GM12878 (cell line): ENCODE data around the gene CRAMP1.

Experiments used
- CHD4 ChIP-seq: fragments of 200-600 bp; sonication (generic); IDR thresholded peaks from 2 replicates; pipeline ENCODE4 v1.6.1; 2016; ENCODE audit warnings: mild to moderate bottlenecking
- EZH2 ChIP-seq: IDR thresholded peaks from 2 replicates; pipeline ENCODE4 v1.6.1; 2012; ENCODE audit warnings: low read depth, mild to moderate bottlenecking, control low read depth, inconsistent platforms, low read length, borderline replicate concordance; ENCODE audit not compliant: control insufficient read depth
- POLR2A ChIP-seq: IDR thresholded peaks from 2 replicates; pipeline ENCODE4 v1.6.1; 2011; ENCODE audit warnings: low read depth, mild to moderate bottlenecking, low read length

DNA sequence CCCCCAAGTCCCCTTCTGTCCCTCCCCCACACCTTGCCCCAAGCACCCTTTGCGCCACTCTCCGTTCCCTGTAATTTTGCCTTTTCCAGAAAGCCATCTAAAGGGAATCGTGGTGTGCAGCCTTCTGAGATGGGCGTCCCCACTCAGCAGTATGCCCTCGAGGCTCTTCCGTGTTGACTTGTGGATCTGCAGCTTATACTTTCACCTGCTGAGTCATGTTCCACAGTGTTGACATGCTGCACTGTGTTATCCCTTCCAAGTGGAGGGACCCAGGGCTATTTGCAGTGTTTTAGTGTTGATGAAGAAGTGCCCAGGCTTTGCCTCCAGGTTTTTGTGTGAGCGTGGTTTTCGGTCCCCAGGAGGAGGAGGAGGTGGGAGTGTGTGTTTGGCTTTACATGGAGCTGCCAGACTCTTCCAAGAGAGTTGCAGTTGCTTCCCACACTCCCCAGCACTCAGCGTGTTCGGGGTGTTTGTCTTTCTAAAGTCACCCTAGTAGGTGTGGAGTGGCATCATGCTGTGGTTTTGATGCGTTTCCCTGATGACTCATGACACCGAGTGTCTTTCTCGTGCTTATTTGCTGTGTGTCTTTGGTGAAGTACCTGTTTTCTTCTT is 33.9 kb downstream of the CRAMP1 start:
- TF ChIP-seq CHD4 = no peak
- TF ChIP-seq POLR2A = no peak
- TF ChIP-seq EZH2 = no peak
